CD14-positive monocyte (primary cell): ENCODE results near the gene HEPN1. TPM values are rescaled to one million over a fixed set of nuclear protein-coding genes. Genes with fewer than 3 reads are reported as not detected.

Experiments used
- DNase-seq, 3 donors: peaks; one replicate each; pipeline ENCODE4 v3.0.0-alpha.2; 2011 to 2022
- H2AFZ ChIP-seq: 2 replicates; pipeline ENCODE4 v1.6.0; 2012; ENCODE audit warnings: mild to moderate bottlenecking, low read depth, low read length, inconsistent platforms; ENCODE audit not compliant: insufficient read depth, poor library complexity, severe bottlenecking
- H3K27ac ChIP-seq, 2 donors: 1 replicate in 1 of 2; 2 replicates in 1 of 2; pipeline ENCODE4 v1.5.1; 2012 to 2013; ENCODE audit warnings: low read length in 2 of 2, control low read depth in 1 of 2, inconsistent platforms in 1 of 2, low read depth in 1 of 2, mild to moderate bottlenecking in 1 of 2
- H3K27me3 ChIP-seq, 2 donors: one replicate each; pipeline versions ENCODE4 v1.6.0 to v1.6.1; 2011 to 2013; ENCODE audit warnings: low read length in 2 of 2; ENCODE audit not compliant: control insufficient read depth in 2 of 2, insufficient read depth in 2 of 2
- H3K36me3 ChIP-seq, 2 donors: replicated peaks in 1 of 2; 1 replicate in 1 of 2; 2 replicates in 1 of 2; pipeline versions ENCODE4 v1.5.1 to v1.6.1; 2012 to 2013; ENCODE audit warnings: low read length in 2 of 2, control low read depth in 1 of 2, inconsistent platforms in 1 of 2, mild to moderate bottlenecking in 1 of 2; ENCODE audit not compliant: insufficient read depth in 2 of 2, control insufficient read depth in 1 of 2
- H3K4me1 ChIP-seq, 2 donors: 1 replicate in 1 of 2; 2 replicates in 1 of 2; pipeline versions ENCODE4 v1.5.1 to v1.6.1; 2012 to 2013; ENCODE audit warnings: low read length in 2 of 2, control low read depth in 1 of 2, inconsistent platforms in 1 of 2, mild to moderate bottlenecking in 1 of 2, moderate library complexity in 1 of 2; ENCODE audit not compliant: insufficient read depth in 2 of 2, control insufficient read depth in 1 of 2
- H3K4me2 ChIP-seq: replicated peaks from 2 replicates; pipeline ENCODE3; 2012; ENCODE audit warnings: low read length, moderate library complexity, mild to moderate bottlenecking; ENCODE audit not compliant: poor library complexity, severe bottlenecking; ENCODE audit errors: extremely low read depth
- H3K4me3 ChIP-seq, 3 experiments: fragments of 200-600 bp in 1 of 3; sonication (generic) in 1 of 3; replicated peaks in 1 of 3; 1 replicate in 2 of 3; 2 replicates in 1 of 3; pipeline ENCODE4 v1.5.1; 2011 to 2013; ENCODE audit warnings: low read length in 3 of 3, mild to moderate bottlenecking in 3 of 3, control low read depth in 2 of 3, low read depth in 2 of 3, inconsistent platforms in 1 of 3, moderate library complexity in 1 of 3
- H3K79me2 ChIP-seq: 2 replicates; pipeline ENCODE4 v1.6.0; 2012; ENCODE audit warnings: mild to moderate bottlenecking, control low read depth, inconsistent platforms, low read length, moderate library complexity; ENCODE audit not compliant: insufficient read depth
- H3K9ac ChIP-seq: 2 replicates; pipeline ENCODE4 v1.6.0; 2017; ENCODE audit warnings: low read length, mild to moderate bottlenecking; ENCODE audit not compliant: insufficient read depth, poor library complexity, severe bottlenecking
- H3K9me3 ChIP-seq, 2 donors: replicated peaks in 1 of 2; 1 replicate in 1 of 2; 2 replicates in 1 of 2; pipeline versions ENCODE4 v1.5.1 to v1.6.1; 2012 to 2013; ENCODE audit warnings: low read length in 2 of 2, control low read depth in 1 of 2; ENCODE audit not compliant: control insufficient read depth in 1 of 2, insufficient read depth in 1 of 2
- H4K20me1 ChIP-seq: 2 replicates; pipeline ENCODE4 v1.6.0; 2012; ENCODE audit warnings: mild to moderate bottlenecking, low read length, control low read depth, moderate library complexity; ENCODE audit not compliant: insufficient read depth
- H3K27ac Mint-ChIP-seq, 7 donors: one replicate each; pipeline ENCODE4 v1.8.0; 2020; ENCODE audit warnings: mild to moderate bottlenecking in 7 of 7, mixed read lengths in 7 of 7, moderate library complexity in 6 of 7, inconsistent platforms in 2 of 7
- H3K27me3 Mint-ChIP-seq, 3 donors: one replicate each; pipeline ENCODE4 v1.8.0; 2021 to 2022; ENCODE audit warnings: low read depth in 3 of 3, mild to moderate bottlenecking in 3 of 3, mixed read lengths in 3 of 3, moderate library complexity in 3 of 3, inconsistent platforms in 1 of 3
- H3K36me3 Mint-ChIP-seq, 2 donors: one replicate each; pipeline ENCODE4 v1.8.0; 2020; ENCODE audit warnings: mixed read lengths in 2 of 2, inconsistent platforms in 1 of 2, mild to moderate bottlenecking in 1 of 2
- H3K4me1 Mint-ChIP-seq: one replicate; pipeline ENCODE4 v1.8.0; 2020; ENCODE audit warnings: mild to moderate bottlenecking, mixed read lengths
- H3K4me3 Mint-ChIP-seq, 2 donors: one replicate each; pipeline ENCODE4 v1.8.0; 2020; ENCODE audit warnings: mild to moderate bottlenecking in 2 of 2, mixed read lengths in 2 of 2, moderate library complexity in 1 of 2
- H3K9me3 Mint-ChIP-seq, 7 donors: one replicate each; pipeline ENCODE4 v1.8.0; 2020 to 2022; ENCODE audit warnings: mixed read lengths in 7 of 7, mild to moderate bottlenecking in 6 of 7, moderate library complexity in 6 of 7, inconsistent platforms in 2 of 7
- WGBS: methylation state at CpG from one replicate; pipeline ENCODE4 v1.1.5; 2013; ENCODE audit warnings: missing lambda C conversion rate; ENCODE audit not compliant: insufficient coverage; 5-methylcytosine and 5-hydroxymethylcytosine counted together
- intact Hi-C, 2 donors: fragments of 100-400 bp; cut with micrococcal nuclease; formaldehyde crosslinking; loops; one replicate each; pipeline versions ENCODE4 v1.15.0 to v1.15.1; 2023
- polyA plus RNA-seq, 3 donors: library from polyadenylated mRNA; depleted of rRNA in 1 of 3; unstranded in 2 of 3; stranded (reverse) in 1 of 3; fragments of 300-500 nt in 2 of 3; fragments of >200 nt in 1 of 3; fragmentation: Illumina TruSeq in 2 of 3; gene quantifications; 1 replicate in 2 of 3; 2 replicates in 1 of 3; pipeline ENCODE4 v1.2.3, GENCODE V29; 2012 to 2021
- TF ChIP-seq, protein P1 (sequence below): fragments of 200-600 bp; IDR thresholded peaks from one replicate; pipeline ENCODE4 v1.8.0; 2022; ENCODE audit warnings: antibody characterized with exemption, mild to moderate bottlenecking

The HEPN1 gene
- polyA plus RNA-seq, 3 donors, result not detected

DNA sequence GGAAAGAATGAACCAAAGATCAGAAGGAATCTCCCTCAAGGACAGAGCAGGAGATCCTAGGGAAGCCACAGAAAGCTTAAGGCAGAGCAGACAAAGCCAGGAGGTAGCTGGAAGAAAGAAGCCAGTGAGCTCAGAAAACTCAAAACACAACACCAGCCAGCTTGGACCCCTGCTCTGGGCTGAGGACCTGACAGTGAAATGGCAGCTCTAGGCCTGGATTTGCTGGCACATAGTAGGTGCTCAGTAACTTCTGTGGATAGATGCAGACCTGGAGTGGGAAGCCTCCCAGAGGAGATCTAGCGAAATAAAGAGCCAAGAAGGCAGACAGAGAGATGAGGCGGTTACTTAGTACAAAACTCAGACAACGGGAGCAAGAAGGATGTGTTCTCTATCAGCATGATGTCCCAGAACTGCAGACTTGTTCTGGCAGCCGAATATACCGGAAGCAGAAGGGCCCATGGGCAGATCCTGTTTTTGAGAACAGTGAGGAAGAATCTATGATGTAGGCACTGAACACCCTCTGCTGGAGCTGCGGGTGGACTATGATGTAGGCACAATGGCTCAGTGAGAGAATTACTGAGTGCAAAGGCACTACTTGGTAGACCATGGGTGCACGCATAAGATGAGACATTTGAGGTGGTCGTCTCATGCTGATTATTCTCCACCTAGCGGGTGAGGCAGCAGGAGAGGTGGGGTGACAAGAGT, 26.1 kb upstream of the HEPN1 start:
- H3K9me3 Mint-ChIP-seq, result no peaks in the 10 kb centered on the region
- no peak overlapping the region for H3K9ac ChIP-seq
- H3K27me3 ChIP-seq, result no peaks in the 10 kb centered on the region
- peaks cover 18 to 19% of the 10 kb centered on the region in 2 donors for H3K4me1 ChIP-seq
- no peaks in the 10 kb centered on the region for H3K9me3 ChIP-seq
- peak overlapping the region; percentile 51 for H2AFZ ChIP-seq
- peak overlapping the region in 1 of 2 donors; percentile 63 for H3K4me3 Mint-ChIP-seq
- no peak overlapping the region for H3K27ac ChIP-seq
- no peaks in the 10 kb centered on the region for H4K20me1 ChIP-seq
- intact Hi-C loops, result no loop called here
- peak overlapping the region in 2 of 7 donors; percentile 36 to 75 for H3K27ac Mint-ChIP-seq
- no peaks in the 10 kb centered on the region for H3K79me2 ChIP-seq
- H3K27me3 Mint-ChIP-seq, result peaks cover 1 to 3% (median 2%) of the 10 kb centered on the region in 3 donors
- no peak overlapping the region for H3K4me3 ChIP-seq
- H3K36me3 Mint-ChIP-seq, result no peaks in the 10 kb centered on the region
- peaks cover 27% of the 10 kb centered on the region for H3K4me1 Mint-ChIP-seq
- H3K36me3 ChIP-seq, result no peaks in the 10 kb centered on the region
- no peak overlapping the region for H3K4me2 ChIP-seq
- no peak for DNase-seq
- TF ChIP-seq, protein P1, sequence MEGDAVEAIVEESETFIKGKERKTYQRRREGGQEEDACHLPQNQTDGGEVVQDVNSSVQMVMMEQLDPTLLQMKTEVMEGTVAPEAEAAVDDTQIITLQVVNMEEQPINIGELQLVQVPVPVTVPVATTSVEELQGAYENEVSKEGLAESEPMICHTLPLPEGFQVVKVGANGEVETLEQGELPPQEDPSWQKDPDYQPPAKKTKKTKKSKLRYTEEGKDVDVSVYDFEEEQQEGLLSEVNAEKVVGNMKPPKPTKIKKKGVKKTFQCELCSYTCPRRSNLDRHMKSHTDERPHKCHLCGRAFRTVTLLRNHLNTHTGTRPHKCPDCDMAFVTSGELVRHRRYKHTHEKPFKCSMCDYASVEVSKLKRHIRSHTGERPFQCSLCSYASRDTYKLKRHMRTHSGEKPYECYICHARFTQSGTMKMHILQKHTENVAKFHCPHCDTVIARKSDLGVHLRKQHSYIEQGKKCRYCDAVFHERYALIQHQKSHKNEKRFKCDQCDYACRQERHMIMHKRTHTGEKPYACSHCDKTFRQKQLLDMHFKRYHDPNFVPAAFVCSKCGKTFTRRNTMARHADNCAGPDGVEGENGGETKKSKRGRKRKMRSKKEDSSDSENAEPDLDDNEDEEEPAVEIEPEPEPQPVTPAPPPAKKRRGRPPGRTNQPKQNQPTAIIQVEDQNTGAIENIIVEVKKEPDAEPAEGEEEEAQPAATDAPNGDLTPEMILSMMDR, result no peak
- WGBS, result 57% methylated on average over 9 of the region's 9 CpGs

DNA sequence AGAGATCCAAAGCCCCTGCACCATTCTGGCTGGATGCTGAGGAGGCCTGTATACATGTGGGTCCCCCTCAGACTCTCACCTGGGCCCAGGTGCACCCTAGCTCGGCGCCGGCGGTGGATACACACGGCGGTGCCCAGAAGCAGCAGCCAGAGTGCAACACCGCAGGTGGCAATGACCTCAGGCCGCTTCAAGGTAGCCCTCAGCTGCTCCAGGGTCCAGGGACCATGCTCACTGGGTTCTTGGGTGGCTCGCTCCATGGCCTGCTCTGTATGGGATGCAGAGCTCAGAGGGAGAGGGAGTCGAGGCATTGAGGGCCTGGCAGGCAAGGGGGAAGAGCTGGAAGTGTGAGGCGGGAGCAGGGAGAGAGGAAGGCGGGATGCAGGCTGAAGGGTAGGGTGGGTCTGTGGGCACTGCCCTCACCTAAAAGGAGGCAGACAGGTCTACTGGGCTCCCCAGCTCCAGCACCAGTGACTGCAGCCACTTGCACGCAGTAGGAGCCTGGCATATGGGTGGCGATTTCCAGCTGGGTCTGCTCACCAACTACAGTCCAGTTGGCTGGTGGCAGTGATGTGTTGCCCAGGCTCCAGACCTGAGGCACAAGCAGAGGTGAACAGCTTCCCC, 25.2 kb upstream of the HEPN1 start:
- no peak for DNase-seq
- Mint-ChIP-seq H3K27ac (no peak overlapping the region), H3K36me3 (no peaks in the 10 kb centered on the region), H3K4me1 (peaks cover 35% of the 10 kb centered on the region), H3K4me3 (no peak overlapping the region), H3K27me3 (peaks cover 2 to 4% (median 3%) of the 10 kb centered on the region in 3 donors), H3K9me3 (no peaks in the 10 kb centered on the region)
- H2AFZ ChIP-seq, result no peak overlapping the region
- no peak overlapping the region for H3K4me2 ChIP-seq
- H3K36me3 ChIP-seq, result no peaks in the 10 kb centered on the region
- H3K4me1 ChIP-seq, result peaks cover 24 to 26% of the 10 kb centered on the region in 2 donors
- no peak overlapping the region for H3K27ac ChIP-seq
- no peak overlapping the region for H3K4me3 ChIP-seq
- no peaks in the 10 kb centered on the region for H3K79me2 ChIP-seq
- intact Hi-C loops, result no loop called here
- no peaks in the 10 kb centered on the region for H3K9me3 ChIP-seq
- H3K27me3 ChIP-seq, result no peaks in the 10 kb centered on the region
- TF ChIP-seq, protein P1, result no peak
- 95% methylated on average over 14 of the region's 14 CpGs for WGBS
- H3K9ac ChIP-seq, result no peak overlapping the region
- H4K20me1 ChIP-seq, result no peaks in the 10 kb centered on the region
